Thyroid gland (tissue), 4 donors: ENCODE data around the gene UBAP1L. TPM values are rescaled to one million over a fixed set of nuclear protein-coding genes. Genes with fewer than 3 reads are reported as not detected.
"Not testable (repeated sequence)": the region's sequence is repeated elsewhere in the genome, so short reads cannot be mapped to it uniquely, and the experiment has no call there.

Experiments
- DNase-seq, 2 donors: peaks; one replicate each; pipeline ENCODE4 v3.0.0-alpha.2; 2019
- H3K27ac ChIP-seq, 3 donors: fragments of 200-600 bp; sonication (generic); 1 replicate in 2 of 3; 2 replicates in 1 of 3; pipeline ENCODE4 v1.5.1; 2016 to 2019; ENCODE audit warnings: mild to moderate bottlenecking in 1 of 3, moderate library complexity in 1 of 3
- H3K27me3 ChIP-seq: fragments of 200-600 bp; sonication (generic); one replicate; pipeline ENCODE4 v1.5.1; 2019
- H3K36me3 ChIP-seq, 2 donors: fragments of 200-600 bp; sonication (generic); one replicate each; pipeline ENCODE4 v1.5.1; 2016 to 2019
- H3K4me1 ChIP-seq, 2 donors: fragments of 200-600 bp; sonication (generic); one replicate each; pipeline ENCODE4 v1.5.1; 2017 to 2019
- H3K4me3 ChIP-seq, 3 donors: fragments of 200-600 bp; sonication (generic); replicated peaks in 1 of 3; 1 replicate in 2 of 3; 2 replicates in 1 of 3; pipeline ENCODE4 v1.5.1; 2016; ENCODE audit warnings: mild to moderate bottlenecking in 1 of 3
- H3K9me3 ChIP-seq: fragments of 200-600 bp; sonication (generic); one replicate; pipeline ENCODE4 v1.5.1; 2017
- POLR2A ChIP-seq, 2 donors: fragments of 450-650 bp; IDR thresholded peaks; one replicate each; pipeline ENCODE4 v1.6.1; 2017; ENCODE audit warnings: antibody characterized with exemption in 2 of 2, mild to moderate bottlenecking in 2 of 2, moderate library complexity in 1 of 2
- WGBS, 2 donors: methylation state at CpG; one replicate each; pipeline ENCODE4 v1.1.5; 2017; 5-methylcytosine and 5-hydroxymethylcytosine counted together
- intact Hi-C: fragments of 100-400 bp; cut with DNase I; formaldehyde crosslinking; loops from one replicate; pipeline ENCODE4 v1.15.1; 2023
- total RNA-seq, 4 donors: library from RNA; depleted of rRNA; stranded (reverse); fragments of >200 nt; gene quantifications; one replicate each; pipeline ENCODE4 v1.2.3, GENCODE V29; 2016
- TF ChIP-seq, protein P1 (sequence below), 6 experiments: fragments of 200-600 bp in 3 of 6; fragments of 450-650 bp in 3 of 6; sonication (generic) in 3 of 6; IDR thresholded peaks; one replicate each; pipeline ENCODE4 v1.5.1; 2016 to 2019; ENCODE audit warnings: antibody characterized with exemption in 6 of 6, mild to moderate bottlenecking in 2 of 6, inconsistent platforms in 1 of 6, moderate library complexity in 1 of 6

The UBAP1L gene
- total RNA-seq, 4 donors from 2014 or later: 8.1 to 12.6 (median 8.8) TPM

DNA sequence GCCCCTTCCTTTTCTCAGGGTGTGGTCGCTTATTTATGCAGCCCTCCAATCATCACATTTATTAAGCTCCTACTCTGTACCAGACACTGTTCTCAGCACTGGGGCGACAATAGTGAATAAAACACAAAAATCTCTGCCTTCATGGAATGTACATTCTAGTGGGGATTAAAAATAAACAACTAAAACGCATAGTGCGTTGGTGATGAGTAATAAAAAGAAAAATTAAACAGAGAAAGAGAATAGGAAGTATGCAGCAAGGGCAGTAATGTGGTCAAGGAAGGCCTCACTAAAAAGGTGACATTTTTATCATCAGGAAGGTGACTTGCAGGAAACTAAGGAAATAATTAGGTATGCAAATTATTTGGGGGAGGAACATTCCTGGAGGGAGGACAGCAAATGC is 64.7 kb downstream of the UBAP1L start:
- Histone ChIP-seq H3K9me3 (no peaks in the 10 kb centered on the region), H3K36me3 (no peaks in the 10 kb centered on the region), H3K4me1 (peaks cover 0 to 11% of the 10 kb centered on the region in 2 donors), H3K4me3 (no peak overlapping the region), H3K27me3 (no peaks in the 10 kb centered on the region), H3K27ac (no peak overlapping the region)
- intact Hi-C loops: loop anchor here (5.0 kb wide), 1 partner anchor 52 kb away; no protein-coding TSS in a partner anchor
- DNase-seq: no peak
- TF ChIP-seq, protein P1, sequence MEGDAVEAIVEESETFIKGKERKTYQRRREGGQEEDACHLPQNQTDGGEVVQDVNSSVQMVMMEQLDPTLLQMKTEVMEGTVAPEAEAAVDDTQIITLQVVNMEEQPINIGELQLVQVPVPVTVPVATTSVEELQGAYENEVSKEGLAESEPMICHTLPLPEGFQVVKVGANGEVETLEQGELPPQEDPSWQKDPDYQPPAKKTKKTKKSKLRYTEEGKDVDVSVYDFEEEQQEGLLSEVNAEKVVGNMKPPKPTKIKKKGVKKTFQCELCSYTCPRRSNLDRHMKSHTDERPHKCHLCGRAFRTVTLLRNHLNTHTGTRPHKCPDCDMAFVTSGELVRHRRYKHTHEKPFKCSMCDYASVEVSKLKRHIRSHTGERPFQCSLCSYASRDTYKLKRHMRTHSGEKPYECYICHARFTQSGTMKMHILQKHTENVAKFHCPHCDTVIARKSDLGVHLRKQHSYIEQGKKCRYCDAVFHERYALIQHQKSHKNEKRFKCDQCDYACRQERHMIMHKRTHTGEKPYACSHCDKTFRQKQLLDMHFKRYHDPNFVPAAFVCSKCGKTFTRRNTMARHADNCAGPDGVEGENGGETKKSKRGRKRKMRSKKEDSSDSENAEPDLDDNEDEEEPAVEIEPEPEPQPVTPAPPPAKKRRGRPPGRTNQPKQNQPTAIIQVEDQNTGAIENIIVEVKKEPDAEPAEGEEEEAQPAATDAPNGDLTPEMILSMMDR (IDR thresholded peaks at IDR 0.05): no peak
- no peak for TF ChIP-seq POLR2A (IDR thresholded peaks at IDR 0.05)
- 65 to 74% methylated on average over 4 of the region's 4 CpGs for whole genome bisulfite sequencing, 2 donors

DNA sequence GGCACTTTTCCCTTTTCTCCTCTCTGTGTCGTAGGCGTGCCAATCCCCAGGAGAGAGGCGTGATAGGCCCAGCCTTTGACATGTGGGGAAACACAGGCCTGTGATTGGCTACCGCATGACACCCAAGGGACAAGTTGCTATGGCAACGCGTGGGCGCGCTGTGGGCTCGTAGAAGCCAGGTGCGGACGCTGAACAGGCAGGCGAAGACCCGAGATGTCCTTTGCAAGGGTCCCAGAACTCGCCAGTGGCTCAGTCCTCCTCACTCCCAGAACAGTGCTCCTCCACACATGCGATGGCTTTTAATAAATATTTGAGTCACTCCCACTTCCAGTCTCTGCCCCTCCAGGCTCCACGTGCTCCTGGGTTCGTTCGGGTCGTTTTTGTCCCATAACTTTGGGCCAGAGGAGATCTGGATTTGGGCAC is 65.6 kb downstream of the UBAP1L start:
- Histone ChIP-seq H3K36me3 (no peaks in the 10 kb centered on the region), H3K4me1 (peaks cover 0 to 11% of the 10 kb centered on the region in 2 donors), H3K27ac (no peak overlapping the region), H3K9me3 (no peaks in the 10 kb centered on the region), H3K4me3 (peak overlapping the region in 1 of 3 donors; percentile 12), H3K27me3 (no peaks in the 10 kb centered on the region)
- TF ChIP-seq POLR2A (IDR thresholded peaks at IDR 0.05): no peak
- TF ChIP-seq, protein P1 (IDR thresholded peaks at IDR 0.05): no peak
- DNase-seq: peak; percentile 90 to 93
- 9 to 10% methylated on average over 18 to 19 of the region's 19 CpGs for WGBS, 2 donors
- intact Hi-C loops: no loop called here

DNA sequence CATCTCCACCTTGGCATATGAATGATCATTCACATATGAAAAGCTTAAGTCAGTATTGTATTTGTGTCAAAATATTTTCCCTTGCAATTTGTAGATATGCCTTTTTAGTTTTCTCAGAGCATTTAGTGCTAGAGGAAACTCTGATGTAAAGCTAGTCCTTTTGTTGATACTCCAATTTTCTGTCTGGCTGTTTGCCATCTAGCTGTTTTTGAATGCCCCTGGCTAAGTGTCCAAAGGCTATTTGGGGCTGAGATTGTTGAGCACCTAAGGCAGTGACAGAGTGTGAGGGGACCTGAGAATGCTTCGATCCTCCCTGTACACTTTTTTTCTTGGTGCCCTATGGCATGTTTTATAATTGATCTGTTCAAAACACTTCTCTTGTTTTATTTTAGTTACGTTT is 66.8 kb downstream of the UBAP1L start:
- 42 to 52% methylated on average over 2 of the region's 2 CpGs for WGBS, 2 donors
- no peaks in the 10 kb centered on the region for H3K9me3 ChIP-seq
- H3K4me1 ChIP-seq: peaks cover 0 to 9% of the 10 kb centered on the region in 2 donors
- H3K4me3 ChIP-seq: no peak overlapping the region
- no peak for DNase-seq
- intact Hi-C loops: no loop called here
- H3K27me3 ChIP-seq: no peaks in the 10 kb centered on the region
- no peaks in the 10 kb centered on the region for H3K36me3 ChIP-seq
- no peak overlapping the region for H3K27ac ChIP-seq
- TF ChIP-seq, protein P1 (IDR thresholded peaks at IDR 0.05): no peak
- no peak for TF ChIP-seq POLR2A (IDR thresholded peaks at IDR 0.05)

DNA sequence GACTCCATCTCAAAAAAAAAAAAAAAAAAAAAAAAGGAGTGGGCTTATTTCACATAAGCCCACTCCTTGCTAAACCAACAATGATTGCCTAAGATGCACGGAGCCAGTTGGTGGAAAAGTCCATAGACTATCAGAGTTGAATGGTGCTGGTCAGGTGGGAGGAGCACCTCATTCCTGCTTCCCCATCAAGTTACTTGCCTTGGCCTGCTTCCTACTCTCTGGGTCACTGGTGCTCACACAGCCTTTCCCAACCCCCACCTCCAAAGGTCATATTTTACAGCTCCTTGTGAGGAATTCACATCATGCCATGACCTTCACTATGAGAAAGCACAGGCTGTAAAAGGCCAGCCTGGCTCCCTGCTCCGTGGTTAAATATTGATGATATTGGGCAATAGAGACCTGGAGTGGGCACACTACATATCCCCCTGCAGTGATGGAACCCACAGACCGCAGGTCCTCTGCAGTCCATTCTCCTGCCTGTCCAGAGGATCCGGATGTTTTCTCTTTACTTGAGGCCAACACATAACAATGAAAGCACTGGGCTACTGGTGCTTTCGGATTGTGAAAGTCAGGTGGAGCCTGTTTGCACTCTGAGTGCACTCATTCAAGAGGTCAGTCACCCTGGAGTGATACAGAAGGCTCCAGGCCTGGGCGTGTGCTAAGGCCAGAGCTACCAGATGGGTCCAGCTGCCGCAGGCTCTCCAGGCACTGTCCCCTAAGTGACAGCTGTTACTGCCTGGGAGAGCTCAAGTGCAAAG is 70.1 kb downstream of the UBAP1L start, which contains the start of gene SLC51B:
Gene SLC51B, plus strand, starts transcription at position 664 of the 758 bp plus-strand sequence. CDS start 4,618 bp downstream, outside the sequence.
- Histone ChIP-seq H3K27me3 (no peaks in the 10 kb centered on the region), H3K4me3 (no peak within 1 kb of the TSS), H3K36me3 (no peaks in the 10 kb centered on the region), H3K27ac (no peak within 1 kb of the TSS), H3K9me3 (no peaks in the 10 kb centered on the region), H3K4me1 (peaks cover 0 to 9% of the 10 kb centered on the region in 2 donors)
- no peak for DNase-seq
- 71 to 82% methylated on average over 7 of the region's 7 CpGs for WGBS, 2 donors
- intact Hi-C loops: no loop called here
- TF ChIP-seq, protein P1 (IDR thresholded peaks at IDR 0.05): no peak
- TF ChIP-seq POLR2A (IDR thresholded peaks at IDR 0.05): no peak

DNA sequence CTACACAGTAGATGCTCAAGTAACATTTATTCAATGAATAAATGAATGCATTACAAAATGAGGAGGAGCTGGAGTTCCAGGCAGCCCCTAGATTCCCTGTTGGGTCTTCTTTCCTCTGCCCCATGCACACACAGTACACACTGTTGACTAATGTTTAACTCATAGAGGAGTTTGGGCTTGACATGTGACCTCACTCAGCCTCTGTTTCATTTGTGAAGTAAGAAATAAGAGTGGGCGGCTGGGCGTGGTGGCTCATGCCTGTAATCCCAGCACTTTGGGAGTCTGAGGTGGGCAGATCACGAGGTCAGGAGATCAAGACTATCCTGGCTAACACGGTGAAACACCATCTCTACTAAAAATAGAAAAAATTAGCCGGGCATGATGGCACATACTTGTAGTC is 70.8 kb downstream of the UBAP1L start:
- H3K4me1 ChIP-seq, H3K36me3 ChIP-seq, H3K9me3 ChIP-seq, DNase-seq, H3K27ac ChIP-seq, H3K27me3 ChIP-seq, intact Hi-C loops, H3K4me3 ChIP-seq: not testable (repeated sequence)
- WGBS, 2 donors: 87 to 90% methylated on average over 5 of the region's 5 CpGs
